ENCODE measurements around the gene LAD1. TPM values are rescaled to one million over a fixed set of nuclear protein-coding genes. Genes with fewer than 3 reads are reported as not detected.

Gene LAD1
- total and polyA plus RNA-seq, 9 of the 15 experiments (the other 6 are each of a cell fraction or from before 2014, with no cell fraction given): 0.31 TPM; not detected in 8

DNA sequence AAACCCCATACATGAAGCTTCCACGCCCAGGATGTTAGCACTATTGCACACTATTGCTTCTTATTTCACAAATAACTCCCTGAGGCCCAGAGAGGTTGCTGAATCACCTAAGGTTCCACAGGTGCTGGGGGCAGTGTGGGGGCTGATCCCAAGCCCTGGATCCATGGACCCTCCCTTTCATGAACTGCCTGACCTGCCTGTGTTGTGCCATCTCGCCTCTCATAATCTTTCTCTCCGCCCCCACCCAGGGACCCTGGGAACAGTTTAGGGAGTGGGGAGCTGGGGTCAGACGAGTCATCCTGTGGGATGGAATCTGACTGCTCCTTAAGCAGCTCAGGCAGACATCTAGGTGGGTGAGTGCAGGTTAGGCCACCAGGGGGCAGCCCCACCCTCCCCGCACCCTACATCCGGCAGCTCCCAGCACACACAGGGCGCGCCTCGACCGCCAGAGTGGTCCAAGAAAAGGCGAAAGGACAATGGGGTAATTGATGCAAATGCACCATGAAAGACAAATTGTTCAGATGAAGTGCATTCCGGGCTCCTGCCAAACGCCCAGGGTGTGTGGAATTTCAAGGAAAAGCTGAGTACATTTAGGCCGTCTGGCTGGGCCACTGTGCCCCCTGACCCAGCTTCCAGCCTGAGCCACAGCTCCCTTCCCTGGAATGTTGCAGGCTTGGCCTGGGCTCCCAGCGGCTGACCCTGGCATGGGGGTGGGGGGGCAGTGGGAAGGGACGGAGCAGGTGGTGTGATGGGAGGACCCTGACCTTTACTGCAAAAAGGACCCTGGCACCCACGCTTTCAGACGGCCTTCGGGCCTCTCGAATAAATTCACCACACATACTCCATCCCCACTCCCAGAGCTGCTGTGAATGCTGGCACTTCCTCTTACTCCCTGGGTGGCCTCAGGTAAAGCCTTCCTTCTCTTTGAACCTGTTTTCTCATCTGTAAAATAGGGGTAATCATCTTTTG, 49.1 kb upstream of the LAD1 start (continued):
- TF ChIP-seq, protein P1, sequence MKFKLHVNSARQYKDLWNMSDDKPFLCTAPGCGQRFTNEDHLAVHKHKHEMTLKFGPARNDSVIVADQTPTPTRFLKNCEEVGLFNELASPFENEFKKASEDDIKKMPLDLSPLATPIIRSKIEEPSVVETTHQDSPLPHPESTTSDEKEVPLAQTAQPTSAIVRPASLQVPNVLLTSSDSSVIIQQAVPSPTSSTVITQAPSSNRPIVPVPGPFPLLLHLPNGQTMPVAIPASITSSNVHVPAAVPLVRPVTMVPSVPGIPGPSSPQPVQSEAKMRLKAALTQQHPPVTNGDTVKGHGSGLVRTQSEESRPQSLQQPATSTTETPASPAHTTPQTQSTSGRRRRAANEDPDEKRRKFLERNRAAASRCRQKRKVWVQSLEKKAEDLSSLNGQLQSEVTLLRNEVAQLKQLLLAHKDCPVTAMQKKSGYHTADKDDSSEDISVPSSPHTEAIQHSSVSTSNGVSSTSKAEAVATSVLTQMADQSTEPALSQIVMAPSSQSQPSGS (CRISPR knock-in tag; IDR thresholded peaks at IDR 0.05): no peak
- peak; percentile 58; the same call in 1 of the 2 replicates for TF ChIP-seq ZNF263 (CRISPR knock-in tag; IDR thresholded peaks at IDR 0.05; ENCODE audit: borderline replicate concordance)
- no peak for TF ChIP-seq TAF9B (IDR thresholded peaks at IDR 0.05; ENCODE audit: partially characterized antibody)
- TF ChIP-seq, protein P2, sequence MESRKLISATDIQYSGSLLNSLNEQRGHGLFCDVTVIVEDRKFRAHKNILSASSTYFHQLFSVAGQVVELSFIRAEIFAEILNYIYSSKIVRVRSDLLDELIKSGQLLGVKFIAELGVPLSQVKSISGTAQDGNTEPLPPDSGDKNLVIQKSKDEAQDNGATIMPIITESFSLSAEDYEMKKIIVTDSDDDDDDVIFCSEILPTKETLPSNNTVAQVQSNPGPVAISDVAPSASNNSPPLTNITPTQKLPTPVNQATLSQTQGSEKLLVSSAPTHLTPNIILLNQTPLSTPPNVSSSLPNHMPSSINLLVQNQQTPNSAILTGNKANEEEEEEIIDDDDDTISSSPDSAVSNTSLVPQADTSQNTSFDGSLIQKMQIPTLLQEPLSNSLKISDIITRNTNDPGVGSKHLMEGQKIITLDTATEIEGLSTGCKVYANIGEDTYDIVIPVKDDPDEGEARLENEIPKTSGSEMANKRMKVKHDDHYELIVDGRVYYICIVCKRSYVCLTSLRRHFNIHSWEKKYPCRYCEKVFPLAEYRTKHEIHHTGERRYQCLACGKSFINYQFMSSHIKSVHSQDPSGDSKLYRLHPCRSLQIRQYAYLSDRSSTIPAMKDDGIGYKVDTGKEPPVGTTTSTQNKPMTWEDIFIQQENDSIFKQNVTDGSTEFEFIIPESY (CRISPR knock-in tag; IDR thresholded peaks at IDR 0.05): no peak
- peak; percentile 31; the same call in 1 of the 2 replicates for TF ChIP-seq L3MBTL2 (IDR thresholded peaks at IDR 0.05)
- TF ChIP-seq ETV5 (CRISPR knock-in tag; IDR thresholded peaks at IDR 0.05; ENCODE audit: low read depth): peak; percentile 97
- TF ChIP-seq ARID3A (IDR thresholded peaks at IDR 0.05; ENCODE audit: borderline replicate concordance, low read depth, low read length): no peak
- no peak for TF ChIP-seq ZNF551 (CRISPR knock-in tag; IDR thresholded peaks at IDR 0.05)
- no peak for TF ChIP-seq STAT6 (CRISPR knock-in tag; IDR thresholded peaks at IDR 0.05)
- no peak for TF ChIP-seq BCOR (IDR thresholded peaks at IDR 0.05)
- no peak for TF ChIP-seq ZNF24 (IDR thresholded peaks at IDR 0.05)
- 0 out of 2 replicates have a peak, but pooled peaks have one; percentile 29 for TF ChIP-seq ZBTB7A (IDR thresholded peaks at IDR 0.05; ENCODE audit: borderline replicate concordance, control insufficient read depth, low read depth, low read length)
- no peak for TF ChIP-seq NBN (IDR thresholded peaks at IDR 0.05; ENCODE audit: low read depth)
- 0 out of 2 replicates have a peak, but pooled peaks have one; percentile 20 for TF ChIP-seq ARID2 (IDR thresholded peaks at IDR 0.05)
- TF ChIP-seq HLTF (IDR thresholded peaks at IDR 0.05): no peak

Measured in K562 (cell line).